ENCODE data around the gene RANBP1.

DNA sequence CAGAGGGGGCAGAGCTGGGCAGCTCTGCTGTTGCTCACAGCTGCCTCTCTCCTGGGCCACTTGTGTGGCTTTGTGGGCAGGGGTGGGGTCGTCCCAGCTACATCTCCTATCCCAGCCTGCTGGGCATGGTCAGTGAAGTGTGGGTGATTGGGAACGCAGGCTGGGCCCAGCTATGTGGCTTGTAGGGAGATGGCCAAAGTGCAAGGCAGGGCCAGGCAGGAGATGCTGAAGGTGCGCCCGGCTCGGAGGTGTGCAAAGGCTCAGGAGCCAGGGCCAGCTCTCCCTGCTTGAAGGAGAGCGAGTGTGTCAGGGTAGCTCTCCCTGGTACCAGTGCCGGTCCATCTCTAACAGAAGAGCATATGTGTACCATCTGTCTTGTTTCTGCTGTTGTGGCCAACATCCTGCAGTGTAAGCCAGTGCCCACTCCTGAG is 8.4 kb upstream of the RANBP1 start:
- TF ChIP-seq MAFK (IDR thresholded peaks at IDR 0.05; ENCODE audit: low read depth, low read length) = no peak
- TF ChIP-seq BRCA1 (IDR thresholded peaks at IDR 0.05; ENCODE audit: low read depth, low read length) = no peak
- TF ChIP-seq TAF1 (IDR thresholded peaks at IDR 0.05; ENCODE audit: low read depth, low read length) = no peak
- TF ChIP-seq, protein P1, sequence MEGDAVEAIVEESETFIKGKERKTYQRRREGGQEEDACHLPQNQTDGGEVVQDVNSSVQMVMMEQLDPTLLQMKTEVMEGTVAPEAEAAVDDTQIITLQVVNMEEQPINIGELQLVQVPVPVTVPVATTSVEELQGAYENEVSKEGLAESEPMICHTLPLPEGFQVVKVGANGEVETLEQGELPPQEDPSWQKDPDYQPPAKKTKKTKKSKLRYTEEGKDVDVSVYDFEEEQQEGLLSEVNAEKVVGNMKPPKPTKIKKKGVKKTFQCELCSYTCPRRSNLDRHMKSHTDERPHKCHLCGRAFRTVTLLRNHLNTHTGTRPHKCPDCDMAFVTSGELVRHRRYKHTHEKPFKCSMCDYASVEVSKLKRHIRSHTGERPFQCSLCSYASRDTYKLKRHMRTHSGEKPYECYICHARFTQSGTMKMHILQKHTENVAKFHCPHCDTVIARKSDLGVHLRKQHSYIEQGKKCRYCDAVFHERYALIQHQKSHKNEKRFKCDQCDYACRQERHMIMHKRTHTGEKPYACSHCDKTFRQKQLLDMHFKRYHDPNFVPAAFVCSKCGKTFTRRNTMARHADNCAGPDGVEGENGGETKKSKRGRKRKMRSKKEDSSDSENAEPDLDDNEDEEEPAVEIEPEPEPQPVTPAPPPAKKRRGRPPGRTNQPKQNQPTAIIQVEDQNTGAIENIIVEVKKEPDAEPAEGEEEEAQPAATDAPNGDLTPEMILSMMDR (IDR thresholded peaks at IDR 0.05; ENCODE audit: control extremely low read depth in 1 of 3, insufficient read depth in 1 of 3, low read depth in 1 of 3, low read length in 3 of 3) = no peak
- no peak for TF ChIP-seq EZH2 (IDR thresholded peaks at IDR 0.05; ENCODE audit: low read depth, low read length, severe bottlenecking)
- TF ChIP-seq CREB1 (IDR thresholded peaks at IDR 0.05) = no peak

All from H1 (cell line).